OCI-LY3 (cell line): Measurements from ENCODE around the gene SORBS1.

Experiments used
- EZH2phosphoT487 ChIP-seq: fragments of 200-600 bp; shearing (Covaris generic); IDR thresholded peaks from 2 replicates; pipeline ENCODE4 v1.6.1; 2018; ENCODE audit warnings: antibody characterized with exemption, mixed run types, low read depth
- TF ChIP-seq, protein P1 (sequence below): fragments of 200-600, 300-600 bp; sonication (generic); IDR thresholded peaks from 2 replicates; pipeline ENCODE4 v1.5.1; 2014; ENCODE audit warnings: antibody characterized with exemption, low read length, low read depth

GRCh38 chr10:95500097-95500496, 61.1 kb downstream of the SORBS1 start:
- TF ChIP-seq, protein P1, sequence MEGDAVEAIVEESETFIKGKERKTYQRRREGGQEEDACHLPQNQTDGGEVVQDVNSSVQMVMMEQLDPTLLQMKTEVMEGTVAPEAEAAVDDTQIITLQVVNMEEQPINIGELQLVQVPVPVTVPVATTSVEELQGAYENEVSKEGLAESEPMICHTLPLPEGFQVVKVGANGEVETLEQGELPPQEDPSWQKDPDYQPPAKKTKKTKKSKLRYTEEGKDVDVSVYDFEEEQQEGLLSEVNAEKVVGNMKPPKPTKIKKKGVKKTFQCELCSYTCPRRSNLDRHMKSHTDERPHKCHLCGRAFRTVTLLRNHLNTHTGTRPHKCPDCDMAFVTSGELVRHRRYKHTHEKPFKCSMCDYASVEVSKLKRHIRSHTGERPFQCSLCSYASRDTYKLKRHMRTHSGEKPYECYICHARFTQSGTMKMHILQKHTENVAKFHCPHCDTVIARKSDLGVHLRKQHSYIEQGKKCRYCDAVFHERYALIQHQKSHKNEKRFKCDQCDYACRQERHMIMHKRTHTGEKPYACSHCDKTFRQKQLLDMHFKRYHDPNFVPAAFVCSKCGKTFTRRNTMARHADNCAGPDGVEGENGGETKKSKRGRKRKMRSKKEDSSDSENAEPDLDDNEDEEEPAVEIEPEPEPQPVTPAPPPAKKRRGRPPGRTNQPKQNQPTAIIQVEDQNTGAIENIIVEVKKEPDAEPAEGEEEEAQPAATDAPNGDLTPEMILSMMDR, result no peak
- no peak for TF ChIP-seq EZH2phosphoT487
